ENCODE results near the gene PRDX5. TPM values are rescaled to one million over a fixed set of nuclear protein-coding genes. Genes with fewer than 3 reads are reported as not detected.

The PRDX5 gene
- total RNA-seq, 2 donors from 2014 or later: 235 to 289 TPM

- Histone ChIP-seq H3K36me3 (ENCODE audit: control insufficient read depth, insufficient read depth, low read length) (no peaks in the 10 kb centered on the region), H3K4me1 (ENCODE audit: control insufficient read depth, insufficient read depth, low read length) (no peaks in the 10 kb centered on the region), H3K4me3 (ENCODE audit: low read length) (no peak overlapping the region), H3K9ac (ENCODE audit: extremely low read depth, low read length, poor library complexity, severe bottlenecking) (no peak overlapping the region), H3K27me3 (ENCODE audit: control insufficient read depth, insufficient read depth, low read length, poor library complexity, severe bottlenecking) (no peaks in the 10 kb centered on the region), H3K9me3 (ENCODE audit: control insufficient read depth, low read length) (no peaks in the 10 kb centered on the region), H3K27ac (ENCODE audit: low read depth, low read length) (no peak overlapping the region)
- DNase-seq: no peak
- peaks cover 3% of the 10 kb centered on the region for H3K27me3 Mint-ChIP-seq (ENCODE audit: insufficient read depth)
- 94 to 97% methylated on average over 18 to 28 of the region's 28 CpGs for WGBS, 2 experiments (ENCODE audit: insufficient coverage in 1 of 2, insufficient read length in 1 of 2)
- no peak overlapping the region for H3K27ac Mint-ChIP-seq
- H3K4me1 Mint-ChIP-seq: peaks cover 7% of the 10 kb centered on the region
- no peaks in the 10 kb centered on the region for H3K9me3 Mint-ChIP-seq
- H3K4me3 Mint-ChIP-seq: no peak overlapping the region
- TF ChIP-seq CTCF (conservative IDR thresholded peaks at IDR 0.05): no peak
- peaks cover 3% of the 10 kb centered on the region for H3K36me3 Mint-ChIP-seq (ENCODE audit: low read depth)
Observed at GRCh38 chr11:64344787-64345186, 26.9 kb downstream of the PRDX5 start.

GRCh38 chr11:64347193-64347867 lies 29.4 kb downstream of the PRDX5 start:
- TF ChIP-seq CTCF (conservative IDR thresholded peaks at IDR 0.05): no peak
- Mint-ChIP-seq H3K27me3 (ENCODE audit: insufficient read depth) (no peaks in the 10 kb centered on the region), H3K9me3 (no peaks in the 10 kb centered on the region), H3K27ac (no peak overlapping the region), H3K4me1 (no peaks in the 10 kb centered on the region), H3K36me3 (ENCODE audit: low read depth) (peaks cover 3% of the 10 kb centered on the region), H3K4me3 (no peak overlapping the region)
- Histone ChIP-seq H3K27me3 (ENCODE audit: control insufficient read depth, insufficient read depth, low read length, poor library complexity, severe bottlenecking) (no peaks in the 10 kb centered on the region), H3K9me3 (ENCODE audit: control insufficient read depth, low read length) (no peaks in the 10 kb centered on the region), H3K4me3 (ENCODE audit: low read length) (no peak overlapping the region), H3K36me3 (ENCODE audit: control insufficient read depth, insufficient read depth, low read length) (no peaks in the 10 kb centered on the region), H3K4me1 (ENCODE audit: control insufficient read depth, insufficient read depth, low read length) (no peaks in the 10 kb centered on the region), H3K27ac (ENCODE audit: low read depth, low read length) (no peak overlapping the region), H3K9ac (ENCODE audit: extremely low read depth, low read length, poor library complexity, severe bottlenecking) (no peak overlapping the region)
- DNase-seq: no peak
- WGBS, 2 experiments (ENCODE audit: insufficient coverage in 1 of 2, insufficient read length in 1 of 2): 75 to 80% methylated on average over 9 to 12 of the region's 12 CpGs

- Mint-ChIP-seq H3K27me3 (ENCODE audit: insufficient read depth) (no peaks in the 10 kb centered on the region), H3K4me1 (no peaks in the 10 kb centered on the region), H3K36me3 (ENCODE audit: low read depth) (peaks cover 3% of the 10 kb centered on the region), H3K27ac (no peak overlapping the region), H3K9me3 (no peaks in the 10 kb centered on the region), H3K4me3 (no peak overlapping the region)
- no peaks in the 10 kb centered on the region for H3K27me3 ChIP-seq (ENCODE audit: control insufficient read depth, insufficient read depth, low read length, poor library complexity, severe bottlenecking)
- no peaks in the 10 kb centered on the region for H3K4me1 ChIP-seq (ENCODE audit: control insufficient read depth, insufficient read depth, low read length)
- H3K4me3 ChIP-seq (ENCODE audit: low read length): no peak overlapping the region
- H3K9ac ChIP-seq (ENCODE audit: extremely low read depth, low read length, poor library complexity, severe bottlenecking): no peak overlapping the region
- DNase-seq: peak; percentile 58
- no peak for TF ChIP-seq CTCF (conservative IDR thresholded peaks at IDR 0.05)
- WGBS, 2 experiments (ENCODE audit: insufficient coverage in 1 of 2, insufficient read length in 1 of 2): 85% methylated on average over 5 to 14 of the region's 14 CpGs
- peak overlapping the region; percentile 53 for H3K27ac ChIP-seq (ENCODE audit: low read depth, low read length)
- no peaks in the 10 kb centered on the region for H3K36me3 ChIP-seq (ENCODE audit: control insufficient read depth, insufficient read depth, low read length)
- H3K9me3 ChIP-seq (ENCODE audit: control insufficient read depth, low read length): no peaks in the 10 kb centered on the region
Observed at GRCh38 chr11:64348383-64349024, 30.6 kb downstream of the PRDX5 start.
